Measurements from ENCODE around the gene CREG1. TPM values are rescaled to one million over a fixed set of nuclear protein-coding genes. Genes with fewer than 3 reads are reported as not detected.

The CREG1 gene
- total RNA-seq, 1 experiment from 2014 or later: 21.7 TPM

DNA sequence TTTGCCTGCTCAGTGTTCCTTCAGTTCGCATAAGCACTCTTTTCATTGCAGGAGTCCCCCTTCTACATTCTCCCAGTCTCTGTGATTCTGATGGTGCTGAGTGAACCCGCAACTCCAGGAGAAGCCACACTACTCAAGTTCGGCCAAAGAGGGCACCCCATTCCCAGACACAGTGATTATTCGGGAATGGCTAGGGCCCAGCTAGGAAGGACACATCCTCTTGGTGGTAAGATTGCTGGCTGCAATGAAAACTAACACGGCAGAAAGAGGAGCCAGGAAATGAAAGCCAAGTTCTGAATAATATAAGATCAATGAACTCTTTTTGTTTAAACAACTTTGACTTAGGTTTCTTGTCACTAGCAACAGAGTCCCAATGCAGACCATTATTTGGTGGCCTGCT lies 14.9 kb downstream of the CREG1 start:
- no peaks in the 10 kb centered on the region for H3K9me3 Mint-ChIP-seq
- H3K27me3 Mint-ChIP-seq (ENCODE audit: low read depth): no peaks in the 10 kb centered on the region
- 0 out of 2 replicates have a peak overlapping the region, but pooled peaks have one; percentile 20 for H3K27ac Mint-ChIP-seq
- DNase-seq (ENCODE audit: low spot score) (peak; percentile 65), ATAC-seq (peak; percentile 86)
- ChIA-PET CTCF (interaction anchor here (0.6 to 4.0 kb wide), 9 partner anchors 12 to 178 kb away, joined by 3 to 73 read pairs (median 6); partner anchors contain the start of genes CD247 and CREG1), POLR2A (interaction anchor here (1.1 kb wide), 1 partner anchor 15 kb away, joined by 3 read pairs; the partner anchor contains the start of gene CREG1)
- H3K4me3 Mint-ChIP-seq: no peak overlapping the region
- peaks cover 14% of the 10 kb centered on the region for H3K4me1 Mint-ChIP-seq
- TF ChIP-seq, protein P1, sequence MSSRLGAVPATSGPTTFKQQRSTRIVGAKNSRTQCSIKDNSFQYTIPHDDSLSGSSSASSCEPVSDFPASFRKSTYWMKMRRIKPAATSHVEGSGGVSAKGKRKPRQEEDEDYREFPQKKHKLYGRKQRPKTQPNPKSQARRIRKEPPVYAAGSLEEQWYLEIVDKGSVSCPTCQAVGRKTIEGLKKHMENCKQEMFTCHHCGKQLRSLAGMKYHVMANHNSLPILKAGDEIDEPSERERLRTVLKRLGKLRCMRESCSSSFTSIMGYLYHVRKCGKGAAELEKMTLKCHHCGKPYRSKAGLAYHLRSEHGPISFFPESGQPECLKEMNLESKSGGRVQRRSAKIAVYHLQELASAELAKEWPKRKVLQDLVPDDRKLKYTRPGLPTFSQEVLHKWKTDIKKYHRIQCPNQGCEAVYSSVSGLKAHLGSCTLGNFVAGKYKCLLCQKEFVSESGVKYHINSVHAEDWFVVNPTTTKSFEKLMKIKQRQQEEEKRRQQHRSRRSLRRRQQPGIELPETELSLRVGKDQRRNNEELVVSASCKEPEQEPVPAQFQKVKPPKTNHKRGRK (CRISPR knock-in tag; IDR thresholded peaks at IDR 0.05; ENCODE audit: borderline replicate concordance): no peak
- TF ChIP-seq ZNF317 (CRISPR knock-in tag; IDR thresholded peaks at IDR 0.05; ENCODE audit: borderline replicate concordance, low read depth) (no peak), JAZF1 (CRISPR knock-in tag; IDR thresholded peaks at IDR 0.05) (no peak), SOX15 (CRISPR knock-in tag; IDR thresholded peaks at IDR 0.05) (no peak), ZNF263 (CRISPR knock-in tag; IDR thresholded peaks at IDR 0.05; ENCODE audit: low read depth) (no peak), ZNF671 (CRISPR knock-in tag; IDR thresholded peaks at IDR 0.05) (no peak)
- TF ChIP-seq, protein P2, sequence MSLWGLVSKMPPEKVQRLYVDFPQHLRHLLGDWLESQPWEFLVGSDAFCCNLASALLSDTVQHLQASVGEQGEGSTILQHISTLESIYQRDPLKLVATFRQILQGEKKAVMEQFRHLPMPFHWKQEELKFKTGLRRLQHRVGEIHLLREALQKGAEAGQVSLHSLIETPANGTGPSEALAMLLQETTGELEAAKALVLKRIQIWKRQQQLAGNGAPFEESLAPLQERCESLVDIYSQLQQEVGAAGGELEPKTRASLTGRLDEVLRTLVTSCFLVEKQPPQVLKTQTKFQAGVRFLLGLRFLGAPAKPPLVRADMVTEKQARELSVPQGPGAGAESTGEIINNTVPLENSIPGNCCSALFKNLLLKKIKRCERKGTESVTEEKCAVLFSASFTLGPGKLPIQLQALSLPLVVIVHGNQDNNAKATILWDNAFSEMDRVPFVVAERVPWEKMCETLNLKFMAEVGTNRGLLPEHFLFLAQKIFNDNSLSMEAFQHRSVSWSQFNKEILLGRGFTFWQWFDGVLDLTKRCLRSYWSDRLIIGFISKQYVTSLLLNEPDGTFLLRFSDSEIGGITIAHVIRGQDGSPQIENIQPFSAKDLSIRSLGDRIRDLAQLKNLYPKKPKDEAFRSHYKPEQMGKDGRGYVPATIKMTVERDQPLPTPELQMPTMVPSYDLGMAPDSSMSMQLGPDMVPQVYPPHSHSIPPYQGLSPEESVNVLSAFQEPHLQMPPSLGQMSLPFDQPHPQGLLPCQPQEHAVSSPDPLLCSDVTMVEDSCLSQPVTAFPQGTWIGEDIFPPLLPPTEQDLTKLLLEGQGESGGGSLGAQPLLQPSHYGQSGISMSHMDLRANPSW (CRISPR knock-in tag; conservative IDR thresholded peaks at IDR 0.05; ENCODE audit: low read depth): no peak
- TF ChIP-seq, protein P3, sequence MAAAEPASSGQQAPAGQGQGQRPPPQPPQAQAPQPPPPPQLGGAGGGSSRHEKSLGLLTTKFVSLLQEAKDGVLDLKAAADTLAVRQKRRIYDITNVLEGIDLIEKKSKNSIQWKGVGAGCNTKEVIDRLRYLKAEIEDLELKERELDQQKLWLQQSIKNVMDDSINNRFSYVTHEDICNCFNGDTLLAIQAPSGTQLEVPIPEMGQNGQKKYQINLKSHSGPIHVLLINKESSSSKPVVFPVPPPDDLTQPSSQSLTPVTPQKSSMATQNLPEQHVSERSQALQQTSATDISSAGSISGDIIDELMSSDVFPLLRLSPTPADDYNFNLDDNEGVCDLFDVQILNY (CRISPR knock-in tag; IDR thresholded peaks at IDR 0.05): no peak
- TF ChIP-seq, protein P4, sequence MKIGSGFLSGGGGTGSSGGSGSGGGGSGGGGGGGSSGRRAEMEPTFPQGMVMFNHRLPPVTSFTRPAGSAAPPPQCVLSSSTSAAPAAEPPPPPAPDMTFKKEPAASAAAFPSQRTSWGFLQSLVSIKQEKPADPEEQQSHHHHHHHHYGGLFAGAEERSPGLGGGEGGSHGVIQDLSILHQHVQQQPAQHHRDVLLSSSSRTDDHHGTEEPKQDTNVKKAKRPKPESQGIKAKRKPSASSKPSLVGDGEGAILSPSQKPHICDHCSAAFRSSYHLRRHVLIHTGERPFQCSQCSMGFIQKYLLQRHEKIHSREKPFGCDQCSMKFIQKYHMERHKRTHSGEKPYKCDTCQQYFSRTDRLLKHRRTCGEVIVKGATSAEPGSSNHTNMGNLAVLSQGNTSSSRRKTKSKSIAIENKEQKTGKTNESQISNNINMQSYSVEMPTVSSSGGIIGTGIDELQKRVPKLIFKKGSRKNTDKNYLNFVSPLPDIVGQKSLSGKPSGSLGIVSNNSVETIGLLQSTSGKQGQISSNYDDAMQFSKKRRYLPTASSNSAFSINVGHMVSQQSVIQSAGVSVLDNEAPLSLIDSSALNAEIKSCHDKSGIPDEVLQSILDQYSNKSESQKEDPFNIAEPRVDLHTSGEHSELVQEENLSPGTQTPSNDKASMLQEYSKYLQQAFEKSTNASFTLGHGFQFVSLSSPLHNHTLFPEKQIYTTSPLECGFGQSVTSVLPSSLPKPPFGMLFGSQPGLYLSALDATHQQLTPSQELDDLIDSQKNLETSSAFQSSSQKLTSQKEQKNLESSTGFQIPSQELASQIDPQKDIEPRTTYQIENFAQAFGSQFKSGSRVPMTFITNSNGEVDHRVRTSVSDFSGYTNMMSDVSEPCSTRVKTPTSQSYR (CRISPR knock-in tag; IDR thresholded peaks at IDR 0.05): no peak
- TF ChIP-seq, protein P5, sequence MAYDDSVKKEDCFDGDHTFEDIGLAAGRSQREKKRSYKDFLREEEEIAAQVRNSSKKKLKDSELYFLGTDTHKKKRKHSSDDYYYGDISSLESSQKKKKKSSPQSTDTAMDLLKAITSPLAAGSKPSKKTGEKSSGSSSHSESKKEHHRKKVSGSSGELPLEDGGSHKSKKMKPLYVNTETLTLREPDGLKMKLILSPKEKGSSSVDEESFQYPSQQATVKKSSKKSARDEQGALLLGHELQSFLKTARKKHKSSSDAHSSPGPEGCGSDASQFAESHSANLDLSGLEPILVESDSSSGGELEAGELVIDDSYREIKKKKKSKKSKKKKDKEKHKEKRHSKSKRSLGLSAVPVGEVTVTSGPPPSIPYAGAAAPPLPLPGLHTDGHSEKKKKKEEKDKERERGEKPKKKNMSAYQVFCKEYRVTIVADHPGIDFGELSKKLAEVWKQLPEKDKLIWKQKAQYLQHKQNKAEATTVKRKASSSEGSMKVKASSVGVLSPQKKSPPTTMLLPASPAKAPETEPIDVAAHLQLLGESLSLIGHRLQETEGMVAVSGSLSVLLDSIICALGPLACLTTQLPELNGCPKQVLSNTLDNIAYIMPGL (CRISPR knock-in tag; IDR thresholded peaks at IDR 0.05): no peak
- TF ChIP-seq, protein P6, sequence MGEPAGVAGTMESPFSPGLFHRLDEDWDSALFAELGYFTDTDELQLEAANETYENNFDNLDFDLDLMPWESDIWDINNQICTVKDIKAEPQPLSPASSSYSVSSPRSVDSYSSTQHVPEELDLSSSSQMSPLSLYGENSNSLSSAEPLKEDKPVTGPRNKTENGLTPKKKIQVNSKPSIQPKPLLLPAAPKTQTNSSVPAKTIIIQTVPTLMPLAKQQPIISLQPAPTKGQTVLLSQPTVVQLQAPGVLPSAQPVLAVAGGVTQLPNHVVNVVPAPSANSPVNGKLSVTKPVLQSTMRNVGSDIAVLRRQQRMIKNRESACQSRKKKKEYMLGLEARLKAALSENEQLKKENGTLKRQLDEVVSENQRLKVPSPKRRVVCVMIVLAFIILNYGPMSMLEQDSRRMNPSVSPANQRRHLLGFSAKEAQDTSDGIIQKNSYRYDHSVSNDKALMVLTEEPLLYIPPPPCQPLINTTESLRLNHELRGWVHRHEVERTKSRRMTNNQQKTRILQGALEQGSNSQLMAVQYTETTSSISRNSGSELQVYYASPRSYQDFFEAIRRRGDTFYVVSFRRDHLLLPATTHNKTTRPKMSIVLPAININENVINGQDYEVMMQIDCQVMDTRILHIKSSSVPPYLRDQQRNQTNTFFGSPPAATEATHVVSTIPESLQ (CRISPR knock-in tag; IDR thresholded peaks at IDR 0.05): no peak
- H3K36me3 Mint-ChIP-seq: no peaks in the 10 kb centered on the region; the same call in 1 of the 2 replicates

DNA sequence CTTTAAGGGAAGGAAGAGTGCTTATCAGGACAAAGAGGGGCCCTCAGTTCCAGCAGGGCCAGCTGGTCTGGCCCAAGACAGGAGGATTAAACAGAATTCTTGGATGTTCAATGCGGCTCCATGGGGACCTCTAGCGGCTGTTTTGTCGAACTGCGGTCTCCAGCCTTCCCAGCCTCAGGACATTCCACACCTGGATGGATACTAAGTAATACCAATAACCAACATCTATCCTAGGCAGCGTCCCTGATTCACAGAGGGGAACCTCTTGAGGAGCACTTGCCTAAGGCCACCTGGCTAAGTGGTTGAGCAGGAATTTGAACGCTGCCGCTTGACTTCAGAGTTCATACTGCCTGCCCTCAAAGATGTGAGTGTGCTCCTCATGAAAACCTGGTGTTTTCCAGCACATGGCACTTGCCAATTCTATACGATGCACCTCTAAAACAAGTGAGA lies 19.7 kb downstream of the CREG1 start:
- POLR2A ChIA-PET: interaction anchor here (0.6 kb wide), 1 partner anchor 706 kb away, joined by 3 read pairs; no protein-coding TSS in a partner anchor
- Mint-ChIP-seq H3K27ac (no peak overlapping the region), H3K4me1 (peaks cover 9% of the 10 kb centered on the region), H3K9me3 (no peaks in the 10 kb centered on the region), H3K4me3 (no peak overlapping the region), H3K36me3 (no peaks in the 10 kb centered on the region), H3K27me3 (ENCODE audit: low read depth) (no peaks in the 10 kb centered on the region)
- peak; percentile 89 for ATAC-seq
- DNase-seq (ENCODE audit: low spot score): peak; percentile 86
- CTCF ChIA-PET: interaction anchor here (0.6 to 3.2 kb wide), 40 partner anchors 9 to 623 kb away, joined by 3 to 33 read pairs (median 4); partner anchors contain the start of genes CD247 and CREG1
- TF ChIP-seq, protein P7, sequence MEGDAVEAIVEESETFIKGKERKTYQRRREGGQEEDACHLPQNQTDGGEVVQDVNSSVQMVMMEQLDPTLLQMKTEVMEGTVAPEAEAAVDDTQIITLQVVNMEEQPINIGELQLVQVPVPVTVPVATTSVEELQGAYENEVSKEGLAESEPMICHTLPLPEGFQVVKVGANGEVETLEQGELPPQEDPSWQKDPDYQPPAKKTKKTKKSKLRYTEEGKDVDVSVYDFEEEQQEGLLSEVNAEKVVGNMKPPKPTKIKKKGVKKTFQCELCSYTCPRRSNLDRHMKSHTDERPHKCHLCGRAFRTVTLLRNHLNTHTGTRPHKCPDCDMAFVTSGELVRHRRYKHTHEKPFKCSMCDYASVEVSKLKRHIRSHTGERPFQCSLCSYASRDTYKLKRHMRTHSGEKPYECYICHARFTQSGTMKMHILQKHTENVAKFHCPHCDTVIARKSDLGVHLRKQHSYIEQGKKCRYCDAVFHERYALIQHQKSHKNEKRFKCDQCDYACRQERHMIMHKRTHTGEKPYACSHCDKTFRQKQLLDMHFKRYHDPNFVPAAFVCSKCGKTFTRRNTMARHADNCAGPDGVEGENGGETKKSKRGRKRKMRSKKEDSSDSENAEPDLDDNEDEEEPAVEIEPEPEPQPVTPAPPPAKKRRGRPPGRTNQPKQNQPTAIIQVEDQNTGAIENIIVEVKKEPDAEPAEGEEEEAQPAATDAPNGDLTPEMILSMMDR (IDR thresholded peaks at IDR 0.05): peak; percentile 83
- TF ChIP-seq, protein P5 (CRISPR knock-in tag; IDR thresholded peaks at IDR 0.05): peak; percentile 29; the same call in 1 of the 2 replicates
- TF ChIP-seq, protein P8, sequence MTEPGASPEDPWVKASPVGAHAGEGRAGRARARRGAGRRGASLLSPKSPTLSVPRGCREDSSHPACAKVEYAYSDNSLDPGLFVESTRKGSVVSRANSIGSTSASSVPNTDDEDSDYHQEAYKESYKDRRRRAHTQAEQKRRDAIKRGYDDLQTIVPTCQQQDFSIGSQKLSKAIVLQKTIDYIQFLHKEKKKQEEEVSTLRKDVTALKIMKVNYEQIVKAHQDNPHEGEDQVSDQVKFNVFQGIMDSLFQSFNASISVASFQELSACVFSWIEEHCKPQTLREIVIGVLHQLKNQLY (CRISPR knock-in tag; IDR thresholded peaks at IDR 0.05): no peak
